SK-N-SH (cell line): ENCODE measurements around the gene RAPGEF6. TPM values are rescaled to one million over a fixed set of nuclear protein-coding genes. Genes with fewer than 3 reads are reported as not detected.

Experiments used
- CTCF ChIA-PET: fragments of 300-600, 350-600 bp; formaldehyde crosslinking; extraction: SDS; loops from one replicate; lab custom pipeline; 2021; lab: Yijun Ruan, JAX
- POLR2A ChIA-PET: fragments of 350-600 bp; sonication (Branson Sonifier 250); formaldehyde crosslinking; extraction: SDS; loops from one replicate; lab custom pipeline; 2020; ENCODE audit warnings: antibody characterized with exemption, inconsistent platforms; lab: Yijun Ruan, JAX
- DNase-seq: peaks from one replicate; pipeline ENCODE4 v3.0.0; 2012
- H2AFZ ChIP-seq: fragments of 200-600 bp; sonication (generic); 2 replicates; pipeline ENCODE4 v1.8.1; 2016; ENCODE audit warnings: antibody characterized with exemption, mild to moderate bottlenecking, low read depth
- H3F3A ChIP-seq: fragments of 200-600 bp; sonication (generic); replicated peaks from 2 replicates; pipeline ENCODE3; 2016; ENCODE audit warnings: antibody characterized with exemption, mild to moderate bottlenecking; ENCODE audit not compliant: insufficient read depth
- H3K27ac ChIP-seq, 2 experiments: fragments of 200-500 bp in 1 of 2; fragments of 200-600 bp in 1 of 2; sonication (Bioruptor generic) in 1 of 2; sonication (generic), shearing (Covaris generic) in 1 of 2; 2 replicates each; pipeline versions ENCODE4 v1.5.1 to v1.6.1; 2014 to 2016; ENCODE audit warnings: low read depth in 2 of 2, inconsistent platforms in 1 of 2, low read length in 1 of 2, mild to moderate bottlenecking in 1 of 2, mixed read lengths in 1 of 2
- H3K27me3 ChIP-seq: fragments of 200-600 bp; sonication (generic), shearing (Covaris generic); 2 replicates; pipeline ENCODE4 v1.6.1; 2016; ENCODE audit warnings: mixed run types; ENCODE audit not compliant: insufficient read depth
- H3K36me3 ChIP-seq, 2 experiments: fragments of 200-500 bp in 1 of 2; fragments of 200-600 bp in 1 of 2; sonication (Bioruptor generic) in 1 of 2; sonication (generic) in 1 of 2; replicated peaks in 1 of 2; 2 replicates each; pipeline versions ENCODE3 to v1.5.1; 2014 to 2016; ENCODE audit warnings: low read length in 1 of 2, mild to moderate bottlenecking in 1 of 2; ENCODE audit not compliant: insufficient read depth in 2 of 2, control insufficient read depth in 1 of 2
- H3K4me1 ChIP-seq, 2 experiments: fragments of 200-500 bp in 1 of 2; fragments of 200-600 bp in 1 of 2; sonication (Bioruptor generic) in 1 of 2; sonication (generic), shearing (Covaris generic) in 1 of 2; 2 replicates each; pipeline versions ENCODE4 v1.5.1 to v1.6.1; 2014 to 2016; ENCODE audit warnings: low read depth in 1 of 2, low read length in 1 of 2, mixed run types in 1 of 2; ENCODE audit not compliant: insufficient read depth in 2 of 2, control insufficient read depth in 1 of 2
- H3K4me2 ChIP-seq: fragments of 200-600 bp; sonication (generic), shearing (Covaris generic); 2 replicates; pipeline ENCODE4 v1.6.1; 2017; ENCODE audit warnings: mixed run types
- H3K4me3 ChIP-seq, 2 experiments: fragments of 200-500 bp in 1 of 2; fragments of 200-600 bp in 1 of 2; sonication (Bioruptor generic) in 1 of 2; sonication (generic), shearing (Covaris generic) in 1 of 2; 2 replicates each; pipeline versions ENCODE4 v1.5.1 to v1.8.1; 2014 to 2016; ENCODE audit warnings: low read depth in 2 of 2, inconsistent platforms in 1 of 2, low read length in 1 of 2, mild to moderate bottlenecking in 1 of 2, mixed read lengths in 1 of 2, moderate library complexity in 1 of 2
- H3K79me2 ChIP-seq: fragments of 200-600 bp; sonication (generic); 2 replicates; pipeline ENCODE4 v1.8.1; 2017; ENCODE audit warnings: mild to moderate bottlenecking; ENCODE audit not compliant: insufficient read depth
- H3K9ac ChIP-seq: fragments of 200-600 bp; sonication (generic); 2 replicates; pipeline ENCODE4 v1.6.1; 2017; ENCODE audit warnings: mixed run types
- H3K9me2 ChIP-seq: fragments of 200-600 bp; sonication (generic); 2 replicates; pipeline ENCODE4 v1.6.1; 2017; ENCODE audit warnings: mixed run types
- H3K9me3 ChIP-seq: fragments of 200-600 bp; sonication (generic); 2 replicates; pipeline ENCODE4 v1.6.1; 2017; ENCODE audit warnings: mixed run types, mild to moderate bottlenecking, moderate library complexity
- H4K20me1 ChIP-seq: fragments of 200-600 bp; sonication (generic); 2 replicates; pipeline ENCODE4 v1.6.1; 2017; ENCODE audit warnings: mild to moderate bottlenecking, mixed run types; ENCODE audit not compliant: insufficient read depth
- CHD2 ChIP-seq: fragments of 150-350 bp; IDR thresholded peaks from 2 replicates; pipeline ENCODE4 v1.6.1; 2018; ENCODE audit warnings: low read length; ENCODE audit not compliant: partially characterized antibody
- CTCF ChIP-seq: fragments of 200-600 bp; sonication (generic); IDR thresholded peaks from 2 replicates; pipeline ENCODE4 v1.6.1; 2017; ENCODE audit warnings: antibody characterized with exemption, mild to moderate bottlenecking, moderate library complexity
- ELF1 ChIP-seq: IDR thresholded peaks from 2 replicates; pipeline ENCODE4 v1.4.0; 2012
- EP300 ChIP-seq, 2 experiments: IDR thresholded peaks; 2 replicates each; pipeline versions ENCODE4 v1.4.0 to v1.6.1; 2012; ENCODE audit warnings: borderline replicate concordance in 1 of 2, low read depth in 1 of 2, low read length in 1 of 2
- EZH2phosphoT487 ChIP-seq: fragments of 200-600 bp; sonication (generic); IDR thresholded peaks from 2 replicates; pipeline ENCODE4 v1.6.1; 2017; ENCODE audit warnings: low read depth, mixed run types, mild to moderate bottlenecking, antibody characterized with exemption, moderate library complexity, borderline replicate concordance
- FOSL2 ChIP-seq: IDR thresholded peaks from 2 replicates; pipeline ENCODE4 v1.4.0; 2012; ENCODE audit warnings: low read depth, mild to moderate bottlenecking, moderate library complexity, borderline replicate concordance
- GATA2 ChIP-seq: sonication (generic); formaldehyde crosslinking; IDR thresholded peaks from 2 replicates; pipeline ENCODE4 v1.5.0; 2020; ENCODE audit warnings: mild to moderate bottlenecking, missing genetic modification reagents
- IRF3 ChIP-seq: fragments of 150-350 bp; IDR thresholded peaks from 2 replicates; pipeline ENCODE4 v1.6.1; 2016; ENCODE audit warnings: mild to moderate bottlenecking, low read depth, low read length
- JUND ChIP-seq: IDR thresholded peaks from 2 replicates; pipeline ENCODE4 v1.4.0; 2012
- MEF2A ChIP-seq: IDR thresholded peaks from 2 replicates; pipeline ENCODE4 v1.4.0; 2012; ENCODE audit warnings: low read depth, borderline replicate concordance
- MXI1 ChIP-seq: IDR thresholded peaks from 2 replicates; pipeline ENCODE4 v1.6.1; 2012; ENCODE audit warnings: mild to moderate bottlenecking, low read depth, low read length, improper control_type of control experiment
- NFIC ChIP-seq: IDR thresholded peaks from 2 replicates; pipeline ENCODE4 v1.4.0; 2012; ENCODE audit warnings: borderline replicate concordance
- NRF1 ChIP-seq: IDR thresholded peaks from 2 replicates; pipeline ENCODE4 v1.6.1; 2012; ENCODE audit warnings: low read depth, mild to moderate bottlenecking, low read length
- PBX3 ChIP-seq: IDR thresholded peaks from 2 replicates; pipeline ENCODE4; 2012
- RCOR1 ChIP-seq: fragments of 150-350 bp; IDR thresholded peaks from 2 replicates; pipeline ENCODE4 v1.6.1; 2017; ENCODE audit warnings: antibody characterized with exemption, low read length
- REST ChIP-seq: IDR thresholded peaks from 2 replicates; pipeline ENCODE4 v1.6.1; 2012; ENCODE audit warnings: mild to moderate bottlenecking, low read depth, low read length, moderate library complexity
- RXRA ChIP-seq: IDR thresholded peaks from 2 replicates; pipeline ENCODE4 v1.4.0; 2012; ENCODE audit warnings: low read depth, mild to moderate bottlenecking, borderline replicate concordance
- TEAD4 ChIP-seq: IDR thresholded peaks from 2 replicates; pipeline ENCODE4 v1.4.0; 2012; ENCODE audit warnings: mild to moderate bottlenecking, borderline replicate concordance; ENCODE audit not compliant: insufficient read depth
- YY1 ChIP-seq: IDR thresholded peaks from 2 replicates; pipeline ENCODE4 v1.4.0; 2012; ENCODE audit warnings: low read depth, mild to moderate bottlenecking
- ZBTB33 ChIP-seq: IDR thresholded peaks from 2 replicates; pipeline ENCODE4 v1.4.0; 2012; ENCODE audit warnings: low read depth, borderline replicate concordance
- WGBS: methylation state at CpG from one replicate; pipeline ENCODE4 v1.1.6; 2017; ENCODE audit warnings: low lambda C conversion rate; 5-methylcytosine and 5-hydroxymethylcytosine counted together
- polyA plus RNA-seq, 3 experiments: library from polyadenylated mRNA; depleted of rRNA; stranded (reverse); fragments of >200 nt; gene quantifications; 2 replicates each; pipeline ENCODE4 v1.2.3, GENCODE V29; 2012

RAPGEF6 gene
- polyA plus RNA-seq, 1 of the 3 experiments (the other 2 are of a cell fraction), result 2.9 TPM

GRCh38 chr5:131542723-131543122 lies 92.3 kb downstream of the RAPGEF6 start:
- no peak overlapping the region for H2AFZ ChIP-seq
- TF ChIP-seq RXRA (no peak), GATA2 (no peak), CHD2 (no peak), CTCF (no peak), EZH2phosphoT487 (no peak), JUND (no peak), ZBTB33 (no peak), REST (no peak), FOSL2 (no peak), PBX3 (no peak), NRF1 (no peak), ELF1 (no peak), RCOR1 (no peak), TEAD4 (no peak), MXI1 (no peak), EP300 (IDR thresholded peaks at IDR 0.05; ENCODE audit: borderline replicate concordance in 1 of 2, low read depth in 1 of 2, low read length in 1 of 2) (no peak), YY1 (no peak), IRF3 (no peak), MEF2A (no peak), NFIC (no peak)
- peaks cover 0 to 20% of the 10 kb centered on the region in 2 experiments; a peak in 3 of 4 replicates for H3K4me1 ChIP-seq
- POLR2A ChIA-PET, result no interaction called here
- H3K9ac ChIP-seq, result no peak overlapping the region
- no peaks in the 10 kb centered on the region for H3K9me3 ChIP-seq
- H3K36me3 ChIP-seq, result peaks cover 0 to 1% of the 10 kb centered on the region in 2 experiments
- no peak for DNase-seq
- CTCF ChIA-PET, result interaction anchor here (0.7 kb wide), 1 partner anchor 313 kb away, joined by 3 read pairs; no protein-coding TSS in a partner anchor
- no peaks in the 10 kb centered on the region for H4K20me1 ChIP-seq
- peaks cover 16% of the 10 kb centered on the region; the same call in 1 of the 2 replicates for H3K79me2 ChIP-seq
- H3K4me2 ChIP-seq, result no peak overlapping the region
- no peaks in the 10 kb centered on the region for H3K27me3 ChIP-seq
- no peak overlapping the region; a peak in 1 of 4 replicates for H3K27ac ChIP-seq
- no peaks in the 10 kb centered on the region for H3K9me2 ChIP-seq
- peaks cover 29% of the 10 kb centered on the region for H3F3A ChIP-seq
- H3K4me3 ChIP-seq, result no peak overlapping the region
- 82% methylated on average over 1 of the region's 1 CpG for WGBS
